SW 1271 (cell line): Measurements from ENCODE around the gene GIGYF1.
"Not testable (repeated sequence)": the region's sequence is repeated elsewhere in the genome, so short reads cannot be mapped to it uniquely, and the experiment has no call there.

Experiments
- DNase-seq, 2 experiments: peaks; one replicate each; lab custom pipeline; 2025; lab: John Stamatoyannopoulos, UW

The GIGYF1 gene

DNA sequence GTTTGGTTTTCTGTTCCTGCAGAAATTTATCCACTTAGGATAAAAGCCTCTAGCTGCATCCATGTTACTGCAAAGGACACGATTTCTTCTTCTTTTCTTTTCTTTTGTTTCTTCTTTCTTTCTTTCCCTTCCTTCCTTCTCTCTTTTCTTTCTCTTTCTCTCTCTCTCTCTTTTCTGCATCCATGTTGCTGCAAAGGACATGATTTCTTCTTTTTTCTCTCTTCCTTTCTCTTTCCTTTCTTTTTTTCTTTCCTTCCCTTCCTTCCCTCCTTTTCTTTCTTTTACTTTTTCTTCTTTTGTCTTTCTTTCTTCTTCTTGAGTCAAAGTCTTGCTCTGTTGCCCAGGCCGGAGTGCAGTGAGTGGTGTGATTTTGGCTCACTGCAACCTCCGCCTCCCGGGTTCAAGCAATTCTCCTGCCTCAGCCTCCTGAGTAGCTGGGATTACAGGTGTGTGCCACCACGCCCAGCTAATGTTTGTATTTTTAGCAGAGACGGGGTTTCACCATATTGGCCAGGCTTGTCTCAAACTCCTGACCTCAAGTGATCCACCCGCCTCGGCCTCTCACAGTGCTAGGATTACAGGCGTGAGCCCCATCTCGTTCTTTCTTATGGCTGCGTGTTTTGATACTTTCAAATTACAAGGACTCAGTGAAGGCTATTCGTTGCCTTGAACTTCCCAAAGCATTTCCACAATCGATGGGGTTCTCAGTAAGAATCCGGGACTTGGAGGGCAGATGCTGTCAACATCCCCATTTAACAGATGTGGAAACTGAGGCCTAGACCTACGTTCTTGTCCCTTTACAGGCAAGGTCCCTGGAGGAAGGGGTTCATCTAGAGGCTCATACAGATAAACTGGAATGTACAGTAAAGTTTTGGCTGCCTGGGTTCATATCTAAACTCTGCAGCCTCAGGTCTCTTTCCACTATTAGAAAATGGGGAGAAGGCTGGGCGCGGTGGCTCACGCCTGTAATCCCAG lies 22.4 kb downstream of the GIGYF1 start:
- DNase-seq = no peak

DNA sequence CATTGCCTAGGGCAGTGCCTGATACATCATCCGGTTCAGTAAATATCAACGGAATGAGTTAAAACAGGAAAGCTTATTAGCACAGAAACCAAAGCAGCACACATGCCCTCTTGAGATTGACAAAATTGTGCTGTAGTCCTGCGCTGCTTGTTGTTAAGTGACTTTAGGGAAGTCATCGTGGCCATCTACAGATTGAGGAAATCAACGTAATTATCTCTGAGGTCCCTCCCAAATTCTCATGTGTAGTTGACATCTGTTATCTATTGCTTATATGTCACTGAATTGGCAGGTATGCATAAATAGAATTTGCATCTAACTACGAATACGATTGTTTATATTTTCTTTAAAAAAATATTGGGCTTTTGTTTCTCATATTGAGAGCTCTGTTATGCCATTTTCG lies 24.0 kb downstream of the GIGYF1 start:
- DNase-seq = no peak

DNA sequence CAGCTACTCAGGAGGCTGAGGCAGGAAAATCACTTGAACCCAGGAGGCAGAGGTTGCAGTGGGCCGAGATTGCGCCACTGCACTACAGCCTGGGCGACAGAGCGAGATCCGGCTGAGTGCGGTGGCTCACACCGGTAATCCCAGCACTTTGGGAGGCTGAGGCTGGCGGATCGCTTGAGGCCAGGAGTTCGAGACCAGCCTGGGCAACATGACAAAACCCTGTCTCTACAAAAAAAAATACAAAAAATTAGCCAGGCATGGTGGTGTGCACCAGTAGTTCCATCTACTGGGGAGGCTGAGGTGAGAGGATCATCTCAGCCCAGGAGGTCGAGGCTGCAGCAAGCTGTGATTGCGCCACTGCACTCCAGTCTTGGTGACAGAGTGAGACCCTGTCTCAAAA lies 24.9 kb downstream of the GIGYF1 start:
- not testable (repeated sequence) for DNase-seq

DNA sequence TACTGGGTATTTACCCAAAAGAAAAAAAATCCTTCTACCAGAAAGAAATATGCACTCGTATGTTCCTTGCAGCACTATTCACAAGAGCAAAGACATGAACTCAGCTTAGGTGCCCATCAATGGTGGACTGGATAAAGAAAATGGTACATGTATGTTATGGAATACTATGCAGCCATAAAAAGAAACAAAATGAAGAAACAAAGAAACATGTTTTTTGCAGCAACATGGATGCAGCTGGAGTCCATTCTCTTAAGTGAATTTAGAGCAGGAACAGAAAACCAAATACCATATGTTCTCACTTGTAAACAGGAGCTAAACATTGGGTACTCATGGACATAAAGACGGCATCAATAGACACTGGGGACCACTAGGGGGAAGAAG lies 26.0 kb downstream of the GIGYF1 start:
- no peak for DNase-seq

DNA sequence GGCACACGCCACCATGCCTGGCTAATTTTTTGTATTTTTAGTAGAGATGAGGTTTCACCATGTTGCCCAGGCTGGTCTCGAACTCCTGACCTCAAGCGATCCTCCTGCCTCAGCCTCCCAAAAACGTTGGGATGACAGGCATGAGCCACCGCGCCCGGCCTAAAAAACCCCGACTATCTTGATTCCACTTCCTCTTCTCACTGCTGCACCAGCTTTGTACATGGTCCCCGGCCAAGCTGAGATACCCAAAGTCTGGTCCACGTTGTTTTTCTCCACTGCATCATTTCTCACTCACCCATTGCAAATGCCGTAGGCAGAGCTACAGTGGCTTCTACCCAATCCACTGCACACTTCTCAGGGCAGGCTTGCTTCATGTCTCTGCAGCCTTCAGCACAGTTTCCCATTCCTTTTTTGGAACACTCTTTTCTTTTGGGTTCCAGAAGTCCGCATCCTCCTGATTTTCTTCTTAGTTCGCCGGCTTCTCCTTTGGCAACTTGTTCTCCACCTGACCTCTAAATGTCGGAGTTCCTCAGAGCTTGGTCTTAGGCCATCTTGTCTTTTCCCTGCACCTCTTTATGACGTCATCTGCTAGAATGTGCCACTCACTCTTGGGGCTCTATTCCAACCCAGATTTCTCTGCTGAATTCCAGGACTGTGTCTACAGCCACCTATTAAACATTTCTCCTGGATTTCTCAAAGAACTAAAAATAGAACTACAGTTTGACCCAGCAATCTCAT lies 26.6 kb downstream of the GIGYF1 start:
- DNase-seq = no peak

DNA sequence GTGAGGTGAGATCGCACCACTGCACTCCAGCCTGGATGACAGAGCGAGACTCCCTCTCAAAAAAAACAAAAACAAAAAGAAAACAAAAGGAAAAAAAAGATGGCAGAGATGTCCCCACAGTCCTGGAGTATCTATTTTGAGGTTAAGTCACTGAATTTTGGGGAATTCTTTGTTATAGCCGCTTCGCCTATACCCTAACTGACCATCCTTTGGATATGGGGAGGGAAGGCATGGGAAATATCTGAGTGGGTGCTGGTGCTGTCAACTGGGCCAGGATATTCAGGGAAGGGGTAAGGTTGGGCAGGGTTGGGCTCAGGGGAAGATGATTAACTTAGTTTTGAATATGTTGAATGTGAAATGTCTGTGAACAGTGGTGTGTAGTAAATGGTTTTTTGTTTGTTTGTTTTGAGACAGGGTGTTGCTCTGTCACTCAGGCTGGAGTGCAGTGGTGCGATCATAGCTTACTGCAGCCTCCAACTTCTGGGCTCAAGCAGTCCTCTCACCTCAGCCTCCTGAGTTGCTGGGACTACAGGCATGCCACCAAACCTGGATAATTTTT lies 28.8 kb downstream of the GIGYF1 start:
- no peak for DNase-seq

DNA sequence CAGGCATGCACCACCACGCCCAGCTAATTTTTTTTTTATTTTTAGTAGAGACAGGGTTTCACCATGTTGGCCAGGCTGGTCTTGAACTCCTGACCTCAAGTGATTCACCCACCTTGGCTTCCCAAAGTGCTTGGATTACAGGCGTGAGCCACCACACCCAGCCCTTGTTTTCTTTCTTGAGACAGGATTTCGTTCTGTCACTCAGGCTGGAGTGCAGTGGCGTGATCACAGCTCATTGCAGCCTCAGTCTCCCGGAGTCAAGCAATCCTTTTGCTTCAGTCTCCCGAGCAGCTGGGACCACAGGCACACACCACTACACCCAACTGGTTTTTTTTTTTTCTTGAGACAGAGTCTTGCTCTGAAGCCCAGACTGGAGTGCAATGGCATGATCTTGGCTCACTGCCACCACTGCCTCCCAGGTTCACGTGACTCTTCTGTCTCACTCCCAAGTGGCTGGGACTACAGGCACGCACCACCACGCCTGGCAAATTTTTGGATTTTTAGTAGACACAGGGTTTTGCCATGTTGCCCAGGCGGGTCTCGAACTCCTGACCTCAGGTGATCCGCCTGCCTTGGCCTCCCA lies 31.8 kb downstream of the GIGYF1 start:
- not testable (repeated sequence) for DNase-seq

DNA sequence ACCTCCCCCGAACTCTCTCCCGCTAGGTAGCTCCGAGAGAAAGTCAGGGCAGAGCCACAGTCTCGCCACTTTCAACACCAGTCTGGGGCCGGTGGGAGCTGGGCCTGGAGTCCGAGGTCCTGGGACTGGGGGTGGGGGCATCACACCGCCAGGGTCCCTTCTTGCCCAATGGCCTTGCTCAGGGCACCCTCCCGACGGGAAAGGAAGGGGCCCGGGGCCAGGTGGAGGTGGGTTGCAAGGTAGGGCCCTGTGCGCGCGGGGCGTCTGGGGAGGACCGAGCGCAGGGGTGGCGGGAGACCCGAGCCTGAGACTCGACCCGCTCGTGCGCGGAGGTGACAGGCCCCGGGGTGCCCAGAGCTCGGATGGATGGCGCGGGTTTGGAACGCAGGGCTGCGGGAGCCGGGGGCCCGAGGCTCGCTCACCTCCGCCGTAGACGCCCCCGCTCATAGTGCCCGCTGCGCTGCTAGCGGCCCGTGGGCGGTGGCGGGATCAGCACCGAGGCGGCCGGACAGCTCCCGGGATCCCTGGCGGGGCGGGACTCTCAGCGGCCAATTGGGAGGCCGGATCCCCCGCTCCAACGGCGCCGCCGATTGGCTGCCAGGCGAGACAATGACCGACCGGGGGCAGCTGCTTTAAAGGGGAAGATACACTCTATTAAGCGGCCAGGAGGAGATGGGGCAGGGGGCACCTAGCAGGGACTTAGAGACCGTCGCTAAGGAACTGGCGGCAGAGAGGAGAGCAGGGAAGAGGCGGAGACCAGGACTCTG lies 38.0 kb downstream of the GIGYF1 start, which contains the start of gene ACTL6B:
TSS of gene ACTL6B (minus strand) at position 541 of the 767 bp plus-strand sequence. CDS start at position 447, 94 bp downstream.
- DNase-seq = no peak

DNA sequence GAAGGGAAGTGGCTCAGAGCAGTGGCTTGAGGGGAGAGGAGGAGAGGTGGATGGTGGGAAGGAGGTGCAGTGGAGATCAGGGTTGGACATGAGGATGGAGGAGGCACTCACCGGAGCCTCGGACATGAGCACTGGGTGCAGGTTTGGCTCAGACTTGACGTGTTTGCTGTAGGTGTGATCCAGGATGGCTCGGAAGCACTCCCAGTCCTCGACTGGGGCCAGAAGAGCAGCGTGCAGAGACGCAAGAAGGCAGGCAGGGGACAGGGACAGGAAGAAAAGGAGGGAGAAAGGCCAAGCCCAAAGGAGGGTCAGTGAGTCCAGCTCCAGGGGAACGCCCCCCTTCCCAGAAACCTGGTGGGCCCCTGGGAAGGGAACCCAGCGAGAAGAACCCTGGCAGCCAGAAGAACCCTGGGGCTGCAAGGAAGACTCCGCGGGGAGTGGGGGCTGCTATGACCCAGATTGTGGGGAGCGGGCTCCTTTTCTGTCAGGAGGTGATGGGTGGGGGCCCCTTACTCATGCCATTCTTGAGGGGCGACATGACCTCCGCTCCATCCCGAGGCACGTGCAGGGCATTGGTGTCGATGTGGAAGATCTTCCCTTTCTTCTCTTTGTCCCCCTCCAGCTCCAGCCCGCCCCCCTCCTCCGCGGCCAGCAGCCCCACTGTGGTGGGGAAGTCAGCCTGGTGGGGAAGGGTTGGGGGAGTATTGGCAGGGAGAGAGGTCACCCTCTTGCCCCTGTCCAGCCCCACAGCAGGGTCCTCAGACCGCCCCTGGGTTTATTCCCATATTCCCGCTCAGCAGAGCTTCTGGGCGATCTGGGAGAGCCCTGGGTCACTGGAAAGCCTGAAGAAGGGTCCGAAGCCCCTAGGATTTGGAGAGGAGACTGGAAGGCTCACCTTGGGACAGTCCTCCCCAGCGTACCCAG lies 38.9 kb downstream of the GIGYF1 start:
- no peak for DNase-seq

DNA sequence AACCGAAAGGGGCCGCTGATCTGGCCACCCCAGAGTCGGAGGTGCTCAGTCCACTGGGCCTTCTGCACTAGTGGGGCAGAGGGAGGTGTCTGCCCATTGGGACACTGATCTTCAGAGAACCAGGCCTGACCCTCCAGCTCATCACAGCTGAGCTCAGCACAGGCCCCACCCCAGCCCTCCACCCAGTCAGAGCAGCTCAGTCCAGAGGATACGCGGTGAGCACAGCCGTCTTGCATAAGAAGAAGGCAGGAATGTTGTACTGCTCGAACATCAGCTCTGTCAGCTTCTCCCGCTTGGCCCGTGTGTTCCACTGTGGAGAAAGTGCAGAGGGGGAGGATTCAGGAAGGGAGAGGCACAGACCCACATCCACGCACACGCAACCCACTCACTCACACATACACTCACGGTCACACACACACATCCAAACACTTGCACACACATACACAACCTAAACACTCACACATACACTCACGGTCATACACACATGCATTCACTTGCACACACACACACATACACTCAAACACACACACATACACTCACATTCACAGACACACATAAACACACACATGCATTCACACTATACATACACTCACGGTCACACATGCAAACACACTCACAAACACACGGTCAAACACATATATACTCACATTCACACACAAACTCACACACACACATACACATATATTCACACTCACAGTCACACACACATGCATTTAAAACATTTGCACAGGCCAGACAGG lies 44.1 kb downstream of the GIGYF1 start:
- no peak for DNase-seq

DNA sequence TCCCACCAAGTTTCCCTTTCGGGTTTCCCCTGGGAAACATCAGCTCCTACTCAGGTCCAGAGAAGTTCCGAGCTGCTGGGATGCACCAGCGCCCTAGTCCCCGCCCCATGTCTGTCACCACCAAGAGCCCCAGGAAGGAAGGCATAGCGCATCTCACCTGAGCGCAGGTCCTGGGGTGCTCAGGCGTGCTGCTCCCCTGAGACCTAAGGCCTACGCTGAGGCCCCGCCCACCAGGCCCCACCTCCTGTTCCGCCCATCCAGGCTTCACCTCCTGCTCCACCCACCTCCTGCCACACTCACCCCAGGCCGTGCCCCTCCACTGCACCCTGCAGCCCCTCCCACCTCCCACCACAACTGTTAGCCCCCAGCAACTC lies 51.5 kb downstream of the GIGYF1 start:
- no peak for DNase-seq

DNA sequence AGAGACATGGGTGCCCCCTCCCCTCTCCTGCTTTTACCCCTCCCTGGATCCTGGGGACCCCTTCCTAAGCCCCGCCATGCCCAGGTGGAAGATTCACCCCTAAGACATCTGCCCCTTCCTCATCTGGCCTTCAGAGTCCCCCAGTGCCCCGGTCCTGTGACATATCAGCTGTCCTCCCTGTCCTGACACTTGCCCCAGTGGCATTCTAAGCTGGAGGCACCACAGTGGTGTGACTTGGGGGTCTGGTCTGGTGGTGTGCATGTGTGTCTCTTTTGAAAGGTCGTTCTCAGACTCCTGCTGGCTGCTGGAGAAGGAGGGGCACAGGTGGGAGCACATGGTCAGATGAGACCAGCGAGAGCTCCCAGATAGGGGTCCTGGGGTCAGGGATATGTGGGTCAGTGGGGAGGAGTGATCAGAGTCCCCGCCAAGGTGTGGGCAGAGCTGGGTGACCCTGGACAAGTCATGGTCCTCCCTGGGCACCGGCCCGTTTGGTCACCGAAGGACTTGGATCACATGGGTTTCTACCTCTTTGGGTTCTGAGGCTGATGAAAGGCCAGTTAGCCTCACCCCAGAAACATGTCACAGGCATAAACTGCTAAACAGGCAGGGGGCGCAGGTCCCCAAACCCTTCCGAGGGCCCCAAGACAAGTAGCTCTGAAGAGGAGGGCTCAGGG lies 52.1 kb downstream of the GIGYF1 start:
- DNase-seq = no peak

DNA sequence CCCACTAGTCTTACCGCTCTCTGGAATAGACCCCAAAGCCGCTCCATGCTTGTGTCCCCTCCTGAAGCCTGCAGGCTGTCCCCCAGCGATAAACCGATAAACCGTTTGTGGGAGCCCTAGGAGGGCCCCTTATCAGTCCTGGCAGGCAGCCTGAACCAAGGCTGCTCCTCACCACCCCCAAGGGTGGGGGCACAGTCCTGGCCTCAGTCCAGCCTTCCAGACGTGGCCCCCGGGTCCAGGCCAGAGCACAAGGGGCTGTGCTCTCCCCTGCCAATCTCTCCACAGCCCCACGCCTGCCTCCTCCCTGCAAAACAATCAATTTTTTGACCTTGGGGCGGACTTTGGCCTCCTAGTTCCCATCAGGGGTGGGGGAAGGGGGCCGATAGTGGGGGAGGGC lies 52.6 kb downstream of the GIGYF1 start, which contains the start of gene TFR2:
TSS of gene TFR2 (minus strand) at position 90 of the 397 bp plus-strand sequence. CDS start at position 47, 43 bp downstream.
- DNase-seq = no peak

DNA sequence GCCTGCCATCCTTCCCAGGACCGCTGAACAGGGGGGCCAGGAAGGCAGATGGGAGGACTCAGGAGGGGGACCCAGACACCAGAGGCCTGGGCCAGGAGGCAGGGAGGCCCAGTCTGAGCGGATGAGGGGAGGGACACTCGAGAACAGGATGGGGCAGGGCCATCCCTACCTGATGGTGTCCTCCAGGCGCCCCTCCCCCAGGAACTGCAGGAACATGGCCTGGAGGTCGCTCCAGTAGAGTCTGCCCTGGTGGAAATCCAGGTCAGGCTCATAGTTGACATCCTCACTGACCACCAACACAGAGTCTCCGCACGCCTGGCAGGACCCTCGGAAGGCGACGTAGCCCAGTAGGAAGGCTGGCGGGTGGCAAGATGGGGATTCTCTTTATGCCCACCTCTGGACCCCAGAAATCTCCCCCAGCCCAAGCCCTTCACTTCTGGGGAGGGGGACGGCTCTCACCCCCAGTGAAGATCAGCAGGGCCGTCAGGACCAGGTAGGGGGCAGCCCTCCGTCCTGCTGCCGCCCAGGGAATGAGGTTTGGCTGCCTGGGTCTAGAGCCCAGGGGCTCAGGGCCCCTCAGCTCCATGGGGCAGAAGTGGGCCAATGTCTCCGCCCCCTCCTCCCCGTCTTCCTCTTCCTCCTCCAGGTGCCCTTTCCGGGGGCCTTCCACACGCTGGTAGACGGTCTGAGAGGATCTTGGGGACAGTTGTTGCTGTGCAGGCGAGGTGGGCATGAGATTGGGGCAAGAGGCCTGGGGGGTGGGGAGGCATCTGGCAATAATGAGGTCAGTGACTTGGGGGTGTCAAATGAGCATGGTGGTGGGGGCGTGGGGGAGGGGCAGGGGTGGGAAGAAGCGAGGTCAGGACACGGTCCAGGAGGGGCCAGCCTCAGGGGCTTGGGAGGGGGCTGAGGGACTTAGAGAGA lies 53.3 kb downstream of the GIGYF1 start:
- no peak for DNase-seq

DNA sequence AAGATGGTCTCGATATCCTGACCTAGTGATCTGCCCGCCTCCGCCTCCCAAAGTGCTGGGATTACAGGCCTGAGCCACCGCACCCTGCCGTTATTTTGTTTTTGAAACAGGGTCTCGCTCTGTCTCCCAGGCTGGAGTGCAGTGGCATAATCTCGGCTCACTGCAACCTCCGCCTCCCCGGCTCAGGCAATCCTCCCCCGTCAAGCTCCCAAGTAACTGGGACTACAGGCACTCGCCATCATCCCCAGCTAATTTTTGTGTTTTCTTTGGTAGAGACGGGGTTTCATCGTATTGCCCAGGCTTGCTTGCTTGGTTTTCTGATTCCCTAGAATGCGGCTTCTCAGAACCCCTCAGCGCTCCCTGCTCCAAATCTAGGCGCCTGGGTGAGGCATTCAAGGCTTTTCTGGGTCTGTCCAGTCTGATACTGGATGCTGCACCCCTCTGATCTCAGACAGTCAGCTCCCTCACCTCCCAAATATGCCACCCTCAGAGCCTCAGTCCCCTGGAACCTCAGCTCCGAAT lies 54.0 kb downstream of the GIGYF1 start:
- DNase-seq = no peak

DNA sequence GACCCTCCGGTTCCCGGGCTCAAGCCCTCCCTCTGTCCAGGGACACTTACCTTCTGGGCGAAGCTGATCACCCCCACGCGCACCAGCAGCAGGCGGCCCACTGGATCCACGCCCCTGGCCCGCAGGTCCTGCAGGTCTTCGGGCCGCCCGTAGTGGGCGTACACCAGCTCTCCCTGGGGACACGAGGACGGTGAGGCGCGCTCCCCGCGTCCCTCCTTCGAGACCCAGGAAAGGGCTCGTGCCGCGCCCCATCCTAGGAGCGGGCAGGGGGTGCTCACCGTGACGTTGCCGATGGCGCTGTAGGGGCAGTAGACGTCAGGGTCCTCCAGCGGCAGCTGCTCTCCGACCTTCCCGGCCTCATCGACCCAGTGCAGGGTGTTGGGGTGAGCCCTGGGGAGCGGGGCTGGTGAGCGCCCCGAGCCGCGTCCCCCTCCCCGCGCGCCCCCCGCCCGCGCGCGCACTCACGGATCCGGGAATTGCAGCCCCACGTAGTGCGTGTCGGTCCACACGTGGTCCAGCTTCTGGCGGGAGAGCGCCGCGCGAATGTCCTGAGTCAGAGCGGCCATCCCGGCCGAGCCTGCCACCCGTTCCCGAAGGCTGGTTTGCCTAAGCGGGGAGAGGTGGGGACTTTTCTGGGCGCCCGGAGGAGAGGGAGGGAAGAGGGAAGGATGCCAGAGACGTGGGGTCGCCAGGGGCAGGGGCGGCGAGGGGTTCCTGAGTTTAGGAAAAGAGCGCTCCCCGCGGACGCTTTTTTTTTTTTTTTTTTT lies 60.9 kb downstream of the GIGYF1 start:
- DNase-seq = peak in 1 of 2 experiments; percentile 32

DNA sequence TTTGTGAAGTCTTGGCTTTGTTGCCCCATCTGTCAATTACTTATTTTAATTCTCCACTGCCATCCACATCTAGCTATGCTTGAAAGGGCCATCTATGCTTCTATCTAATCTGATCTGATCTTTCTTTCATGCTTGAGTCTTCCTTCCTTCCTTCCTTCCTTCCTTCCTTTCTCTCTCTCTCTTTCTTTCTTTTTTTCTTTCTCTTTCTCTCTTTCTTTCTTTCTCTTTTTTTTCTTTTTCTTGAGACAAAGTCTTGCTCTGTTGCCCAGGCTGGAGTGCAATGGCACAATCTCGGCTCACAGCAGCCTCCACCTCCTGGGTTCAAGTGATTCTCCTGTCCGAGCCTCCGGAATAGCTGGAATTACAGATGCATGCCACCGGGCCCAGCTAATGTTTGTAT lies 64.0 kb downstream of the GIGYF1 start:
- no peak for DNase-seq
